GM10266 (cell line): ENCODE results near the gene MZT2B.
"Not testable (repeated sequence)": the region's sequence is repeated elsewhere in the genome, so short reads cannot be mapped to it uniquely, and the experiment has no call there.

Experiments used
- DNase-seq: peaks from one replicate; pipeline ENCODE4 v3.0.0; 2012; ENCODE audit errors: extremely low spot score
- CTCF ChIP-seq: IDR thresholded peaks from 2 replicates; pipeline ENCODE4 v1.5.1; 2012; ENCODE audit warnings: mild to moderate bottlenecking, low read depth; ENCODE audit not compliant: control insufficient read depth, insufficient read depth; ENCODE audit errors: missing control alignments

MZT2B gene

DNA sequence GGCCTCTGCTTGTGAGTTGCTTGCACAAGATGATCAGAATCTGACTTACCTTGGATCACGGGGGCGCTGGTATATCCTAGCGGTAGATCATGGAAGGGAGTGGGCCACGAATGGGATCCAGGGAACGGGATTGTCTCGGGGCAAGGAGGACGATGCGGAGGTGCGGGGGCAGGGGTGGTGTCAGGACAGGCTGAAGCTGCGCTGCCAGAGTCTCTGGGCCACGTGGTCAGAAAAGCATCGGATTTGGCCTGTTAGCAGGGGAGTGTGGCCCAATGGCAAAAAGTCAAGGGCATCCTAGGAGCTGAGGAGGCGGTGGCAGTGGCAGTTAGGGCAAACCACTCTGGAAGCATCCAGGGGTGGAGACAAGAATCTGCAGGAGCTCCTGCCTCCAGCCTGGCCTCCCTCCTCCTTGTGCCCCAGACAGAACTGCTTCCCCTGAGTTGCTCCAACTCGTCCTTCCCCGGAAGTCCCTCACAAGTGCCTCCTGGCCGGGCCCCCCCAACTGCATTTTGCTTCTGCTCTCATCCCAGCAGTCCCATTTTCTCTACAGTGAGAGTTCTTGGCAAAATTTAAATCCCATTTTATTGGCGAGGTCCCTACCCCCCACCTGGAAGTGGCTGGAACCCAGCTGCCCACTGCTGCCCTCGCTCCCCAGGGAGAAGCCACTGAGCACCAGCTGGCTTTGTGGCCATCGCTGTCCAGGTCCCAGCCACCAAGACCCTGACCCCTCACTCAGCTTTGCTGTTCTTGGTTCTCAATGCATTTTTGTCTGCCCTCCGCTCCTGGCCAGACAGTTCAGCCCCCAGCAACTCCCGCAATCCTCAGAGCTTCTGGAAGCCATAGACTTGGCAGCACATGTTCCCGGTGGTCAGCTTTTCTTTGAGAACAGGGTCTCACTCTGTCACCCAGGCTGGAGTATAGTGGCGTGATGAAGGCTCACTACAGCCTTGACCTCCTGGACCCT, 31.6 kb upstream of the MZT2B start:
- no peak for DNase-seq
- TF ChIP-seq CTCF: no peak

DNA sequence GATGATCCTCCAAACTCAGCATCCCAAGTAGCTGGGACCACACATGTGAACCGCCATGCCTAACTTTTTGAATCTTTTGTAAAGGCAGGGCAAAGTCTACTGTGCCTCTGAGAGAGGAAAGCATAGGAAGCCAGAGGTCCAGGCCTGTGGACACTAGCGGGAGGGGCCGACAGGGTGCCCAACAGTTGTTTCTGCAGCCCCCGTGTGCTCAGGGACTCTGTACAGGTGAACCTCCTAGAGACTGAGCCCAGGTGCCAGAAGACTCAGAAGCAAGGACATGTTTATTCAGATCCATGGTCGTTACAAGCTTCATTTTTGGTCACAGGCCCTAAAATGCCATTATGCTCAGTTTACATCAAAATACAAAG, 30.9 kb upstream of the MZT2B start:
- not testable (repeated sequence) for DNase-seq

DNA sequence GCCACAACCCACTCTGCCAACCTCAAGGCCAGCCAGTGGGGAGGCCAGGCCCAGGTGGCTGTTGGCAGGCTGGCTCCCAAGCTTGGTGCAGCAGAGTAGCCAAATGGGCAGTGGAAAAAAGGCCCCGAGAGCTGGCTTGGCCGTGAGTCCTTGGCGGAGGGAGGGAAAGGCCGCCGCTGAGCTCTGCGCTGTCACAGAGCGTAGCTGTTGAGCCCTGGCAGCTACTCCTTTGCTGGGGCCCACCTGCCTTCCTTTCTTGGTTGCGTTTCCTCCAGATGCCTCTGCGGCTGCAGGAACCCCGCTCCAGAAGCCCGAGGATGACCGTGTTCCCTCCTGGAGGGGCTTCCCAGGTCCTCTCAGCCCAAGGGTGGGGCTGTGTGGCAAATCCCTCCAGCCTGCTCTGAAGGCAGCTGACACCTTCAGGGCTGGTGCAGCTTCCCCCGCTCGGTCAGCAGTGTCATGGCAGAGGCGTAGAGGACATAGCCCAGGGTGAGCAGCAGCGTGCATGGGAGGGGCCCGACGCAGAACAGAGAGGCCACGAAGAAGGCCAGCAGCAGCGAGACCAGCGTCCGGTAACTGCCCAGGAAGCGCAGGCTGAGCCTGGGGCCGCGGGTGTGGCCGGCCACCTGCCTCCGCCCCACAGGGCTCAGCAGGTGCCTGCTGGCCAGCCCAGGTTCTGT, 29.8 kb upstream of the MZT2B start:
- DNase-seq: not testable (repeated sequence)

DNA sequence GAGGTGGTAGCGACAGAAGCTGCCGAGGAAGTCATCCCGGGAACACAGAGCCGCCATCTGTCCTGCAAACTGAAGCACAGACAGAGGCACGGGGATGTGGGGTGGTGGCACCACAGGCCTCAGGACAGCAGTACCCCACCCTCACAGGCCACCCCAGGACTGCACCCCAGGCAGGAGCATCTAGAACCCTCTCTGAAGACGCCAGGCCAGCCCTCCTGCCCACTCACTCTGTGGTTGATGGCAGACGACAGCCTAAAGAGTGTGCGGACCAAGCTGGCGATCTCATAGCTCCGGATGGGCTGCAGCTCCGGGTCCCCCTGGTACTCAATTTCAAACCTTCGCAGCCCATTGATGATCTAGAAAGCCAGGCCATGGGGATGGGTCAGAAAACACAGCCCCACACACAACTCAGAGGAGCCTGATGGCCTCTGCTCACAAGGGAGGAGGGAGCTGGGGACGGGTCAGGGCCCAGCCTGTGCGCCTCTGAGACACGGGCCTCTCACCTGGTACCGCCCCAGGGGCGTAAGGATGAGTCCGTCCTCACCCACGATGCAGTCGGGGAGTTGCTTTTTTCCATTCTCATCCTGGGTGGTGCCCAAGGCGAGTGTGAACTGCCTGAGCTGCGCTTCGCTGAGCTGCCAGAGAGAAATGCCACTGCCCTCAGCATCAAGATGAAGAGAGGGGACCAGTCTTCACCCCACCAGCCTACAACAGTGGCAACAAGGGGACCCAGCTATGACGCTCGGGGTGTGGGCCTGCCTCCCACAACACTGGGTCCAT, 29.1 kb upstream of the MZT2B start:
- no peak for TF ChIP-seq CTCF
- no peak for DNase-seq

DNA sequence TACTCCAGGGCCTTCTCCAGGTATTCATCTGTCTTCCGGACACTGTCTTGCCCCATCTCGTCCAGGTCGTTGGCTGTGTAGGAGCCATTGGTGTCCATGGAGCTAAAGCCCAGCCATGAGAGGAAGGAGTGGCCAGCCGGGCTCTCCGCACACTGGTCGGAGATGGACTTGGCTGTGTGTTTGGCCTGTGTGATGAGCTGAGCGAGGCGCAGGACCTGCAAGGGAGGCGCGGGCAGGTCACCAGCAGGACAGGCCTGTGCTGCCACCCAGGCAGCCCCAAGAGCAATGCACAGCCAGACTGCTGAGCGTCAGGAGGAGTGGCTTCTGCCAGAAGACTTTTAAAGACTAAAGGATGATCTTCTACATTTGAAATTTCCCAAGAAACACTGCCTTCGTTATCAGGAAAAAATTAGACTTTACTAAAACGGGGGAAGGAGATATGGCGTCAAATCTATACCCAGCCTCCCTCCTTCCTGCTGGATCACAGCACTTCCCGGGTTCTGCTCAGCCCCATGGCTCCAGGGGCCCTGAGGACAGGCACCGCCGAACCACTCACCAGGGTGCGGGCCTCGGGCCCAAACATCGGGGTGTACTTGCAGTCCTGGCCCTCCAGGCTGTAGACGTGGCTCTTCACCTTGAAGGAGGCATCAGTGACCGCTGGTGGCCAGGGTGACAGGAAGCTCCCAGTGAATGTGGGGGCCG, 28.2 kb upstream of the MZT2B start:
- not testable (repeated sequence) for DNase-seq

DNA sequence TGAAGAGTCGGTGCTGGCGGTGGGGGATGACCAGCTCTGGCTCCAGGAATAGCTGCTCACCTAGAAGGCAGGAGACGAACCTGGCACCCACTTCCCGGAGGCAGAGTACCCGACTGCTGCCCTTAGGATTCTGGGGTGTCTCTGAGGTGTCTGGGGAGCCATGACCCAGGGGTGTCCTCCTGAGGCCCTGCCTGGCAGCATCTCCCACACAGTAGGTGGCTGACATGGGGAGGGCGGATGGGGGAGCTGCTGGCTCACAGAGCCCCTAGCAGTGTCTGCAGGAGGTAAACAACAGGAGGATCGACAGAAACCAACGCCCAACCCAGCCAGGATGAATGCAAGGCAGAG, 27.7 kb upstream of the MZT2B start:
- DNase-seq: not testable (repeated sequence)

DNA sequence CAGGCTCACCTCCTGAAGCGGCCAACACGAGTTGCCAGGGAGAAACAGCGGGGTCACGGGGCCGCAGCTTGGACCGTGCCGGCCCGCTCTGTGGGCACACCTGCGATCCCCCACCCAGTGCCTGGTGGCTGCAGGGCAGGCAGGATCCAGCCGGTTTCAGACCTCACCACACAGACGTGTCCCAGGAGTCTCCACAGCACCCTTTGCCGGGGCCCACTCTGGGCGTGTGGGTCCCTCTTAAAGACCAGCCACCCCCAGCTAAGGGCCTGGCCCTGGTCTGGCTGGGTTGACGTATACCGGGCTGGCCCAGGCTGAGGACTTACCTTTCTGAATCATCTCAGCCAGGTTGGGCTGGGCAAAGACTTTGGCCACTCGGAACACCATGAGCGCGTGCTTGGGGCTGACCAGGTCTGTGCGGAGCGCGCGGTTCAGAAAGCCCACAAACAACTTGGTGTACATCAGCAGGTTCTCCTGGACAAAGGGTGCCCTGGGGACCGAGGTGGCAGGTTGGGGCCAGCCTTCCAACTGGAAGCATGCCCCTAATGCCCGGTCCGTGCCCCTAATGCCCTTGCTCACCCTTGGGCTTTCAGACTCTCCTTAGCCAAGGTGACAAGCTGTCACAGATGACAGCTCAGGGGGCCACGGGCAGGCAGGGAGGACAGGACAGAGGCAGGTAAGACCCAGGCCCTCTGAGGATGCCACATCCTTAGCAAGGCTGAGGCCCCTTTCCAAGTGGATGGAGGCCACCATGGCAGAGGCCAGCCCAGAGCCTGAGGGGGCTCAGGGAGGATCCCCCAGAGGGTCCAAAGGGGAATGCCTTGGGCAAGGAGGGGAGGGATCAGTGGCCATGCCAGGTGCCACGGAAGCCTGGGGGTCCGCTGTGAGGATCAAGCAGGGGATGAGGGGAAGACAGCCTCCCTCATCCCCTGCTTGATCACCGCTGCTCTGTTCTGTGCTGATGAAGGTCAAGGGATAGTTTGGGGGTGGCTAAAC, 27.0 kb upstream of the MZT2B start:
- TF ChIP-seq CTCF: no peak
- DNase-seq: no peak

DNA sequence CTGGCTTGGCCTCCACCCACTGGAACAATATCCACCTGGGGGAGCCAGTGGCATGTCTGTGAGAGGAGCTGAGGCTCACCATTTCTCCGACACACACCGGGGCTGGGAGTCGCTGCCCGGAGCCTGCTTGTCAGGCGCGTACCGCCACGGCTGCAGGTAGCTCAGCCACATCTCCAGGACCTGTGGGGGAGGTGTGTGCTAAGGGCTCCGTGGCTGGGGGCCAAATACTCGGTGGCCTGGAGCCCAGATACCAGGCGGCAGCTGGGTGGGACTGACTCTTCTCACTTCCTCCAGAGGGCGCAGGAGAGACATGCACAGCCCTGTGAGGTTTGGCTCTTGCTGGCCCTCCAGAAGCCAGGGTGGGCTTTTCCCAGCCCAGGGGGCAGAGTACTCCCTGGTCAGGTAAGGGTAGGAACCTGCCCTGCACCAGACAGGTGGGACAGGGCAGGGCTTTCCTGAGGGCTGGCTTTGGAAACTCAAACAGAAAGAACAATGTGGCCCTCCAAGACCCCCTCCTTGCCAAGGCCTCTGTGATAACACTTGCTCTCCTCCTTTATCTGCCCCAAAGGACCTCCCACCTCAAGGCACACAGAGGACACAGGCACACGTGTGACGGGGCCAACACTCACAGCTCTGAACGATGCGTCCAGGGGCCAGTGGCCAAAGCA, 26.0 kb upstream of the MZT2B start:
- TF ChIP-seq CTCF: peak; percentile 68
- peak; percentile 54 for DNase-seq
